ENCODE results near the gene PLXNA4.

DNA sequence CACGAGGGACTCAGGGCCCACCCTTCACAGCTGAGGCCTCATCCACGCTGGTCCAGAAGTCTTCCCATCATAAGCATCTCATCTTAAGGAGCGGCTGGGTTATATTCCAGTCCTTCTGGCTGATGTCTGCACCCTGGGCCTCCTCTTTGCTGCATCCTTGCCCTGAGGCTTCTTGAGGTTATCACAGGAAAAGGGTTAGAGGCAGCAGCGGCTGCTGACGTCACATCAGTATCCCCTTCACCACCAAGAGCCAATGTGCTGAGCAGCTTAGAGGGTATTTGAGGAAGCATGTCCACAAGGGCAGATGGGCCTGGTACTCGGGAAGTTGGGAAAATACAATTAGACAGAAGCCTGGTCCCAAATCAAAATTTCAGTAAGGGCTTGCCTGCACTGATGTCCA is 125.1 kb downstream of the PLXNA4 start:
- TF ChIP-seq, protein P1, sequence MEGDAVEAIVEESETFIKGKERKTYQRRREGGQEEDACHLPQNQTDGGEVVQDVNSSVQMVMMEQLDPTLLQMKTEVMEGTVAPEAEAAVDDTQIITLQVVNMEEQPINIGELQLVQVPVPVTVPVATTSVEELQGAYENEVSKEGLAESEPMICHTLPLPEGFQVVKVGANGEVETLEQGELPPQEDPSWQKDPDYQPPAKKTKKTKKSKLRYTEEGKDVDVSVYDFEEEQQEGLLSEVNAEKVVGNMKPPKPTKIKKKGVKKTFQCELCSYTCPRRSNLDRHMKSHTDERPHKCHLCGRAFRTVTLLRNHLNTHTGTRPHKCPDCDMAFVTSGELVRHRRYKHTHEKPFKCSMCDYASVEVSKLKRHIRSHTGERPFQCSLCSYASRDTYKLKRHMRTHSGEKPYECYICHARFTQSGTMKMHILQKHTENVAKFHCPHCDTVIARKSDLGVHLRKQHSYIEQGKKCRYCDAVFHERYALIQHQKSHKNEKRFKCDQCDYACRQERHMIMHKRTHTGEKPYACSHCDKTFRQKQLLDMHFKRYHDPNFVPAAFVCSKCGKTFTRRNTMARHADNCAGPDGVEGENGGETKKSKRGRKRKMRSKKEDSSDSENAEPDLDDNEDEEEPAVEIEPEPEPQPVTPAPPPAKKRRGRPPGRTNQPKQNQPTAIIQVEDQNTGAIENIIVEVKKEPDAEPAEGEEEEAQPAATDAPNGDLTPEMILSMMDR (IDR thresholded peaks at IDR 0.05; ENCODE audit: insufficient read depth, low read length), result no peak
- TF ChIP-seq POLR2AphosphoS5 (IDR thresholded peaks at IDR 0.05; ENCODE audit: low read depth) (no peak), GABPA (IDR thresholded peaks at IDR 0.05; ENCODE audit: low read depth) (no peak), SPI1 (IDR thresholded peaks at IDR 0.05; ENCODE audit: borderline replicate concordance, low read depth) (no peak), REST (IDR thresholded peaks at IDR 0.05; ENCODE audit: insufficient replicate concordance, low read depth) (no peak)
